HG03342 (cell line): Measurements from ENCODE around the gene MAP3K21.

ENCODE experiments used
- ATAC-seq: cut with Tn5 transposase; IDR thresholded peaks from one replicate; pipeline ENCODE4 v1.9.1; 2021; ENCODE audit warnings: mild to moderate bottlenecking, moderate library complexity; ENCODE audit not compliant: unreplicated experiment

The MAP3K21 gene

DNA sequence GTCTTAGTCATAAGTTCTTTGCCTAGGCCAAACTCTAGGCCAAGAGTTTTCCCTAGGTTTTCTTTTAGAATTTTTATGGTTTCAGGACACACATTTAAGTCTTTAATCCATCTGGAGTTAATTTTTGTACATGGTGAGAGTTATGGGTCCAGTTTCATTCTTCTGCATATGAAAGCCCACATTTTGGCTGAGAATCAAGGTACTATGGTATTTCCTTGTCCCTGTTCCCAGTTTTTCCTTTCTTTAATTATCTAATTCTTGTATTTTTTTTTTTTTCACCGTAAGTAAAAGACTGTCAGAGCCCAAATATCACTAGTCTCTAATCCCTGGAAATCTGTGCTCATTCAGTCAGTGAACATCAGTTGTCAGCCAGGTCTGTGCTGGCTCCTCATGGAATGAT, 105.4 kb downstream of the MAP3K21 start:
- no peak for ATAC-seq

DNA sequence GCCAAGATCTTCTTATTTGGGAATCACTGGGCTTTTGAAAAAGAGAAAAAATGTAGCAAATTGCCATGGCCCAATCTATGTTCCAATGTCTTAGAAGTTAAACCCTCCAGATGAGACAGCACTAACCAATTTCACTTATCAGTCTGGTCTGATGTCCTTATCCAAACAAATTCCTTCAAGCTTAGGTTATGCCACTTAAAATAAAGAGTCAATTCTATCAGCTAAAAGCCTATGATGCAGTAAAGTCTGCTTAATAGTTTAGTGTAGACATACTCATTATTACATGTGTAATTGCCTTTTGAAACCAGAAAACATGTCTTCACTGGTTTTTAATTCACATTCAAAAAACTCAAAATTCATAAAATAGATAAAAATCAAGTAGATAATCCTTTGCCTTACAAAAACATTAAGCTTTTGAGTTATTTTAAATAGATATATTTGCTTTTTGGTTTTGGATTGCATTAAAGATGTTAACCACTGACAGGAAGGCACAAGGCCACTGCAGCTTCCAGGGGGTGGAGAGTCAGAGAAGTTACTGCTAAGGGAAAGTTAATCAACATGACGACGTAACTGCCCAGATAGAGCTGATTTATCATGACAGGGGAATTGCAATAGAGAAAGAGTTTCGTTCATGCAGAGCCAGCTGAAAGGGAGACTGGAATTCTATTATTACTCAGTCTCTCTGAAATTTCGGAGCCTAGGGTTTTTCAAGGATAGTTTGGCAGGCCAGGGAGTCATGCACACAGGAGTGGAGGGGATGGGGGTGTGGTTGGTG, 106.1 kb downstream of the MAP3K21 start:
- ATAC-seq, result no peak
